ENCODE measurements around the gene LRCOL1.

LRCOL1 gene

GRCh38 chr12:132620899-132621656, 10.7 kb upstream of the LRCOL1 start:
- Histone ChIP-seq H3K27ac (no peak overlapping the region), H3K4me3 (no peak overlapping the region)

- Histone ChIP-seq H3K4me3 (no peak overlapping the region), H3K27ac (no peak overlapping the region)
Observed at GRCh38 chr12:132620113-132620898, 9.9 kb upstream of the LRCOL1 start.

DNA sequence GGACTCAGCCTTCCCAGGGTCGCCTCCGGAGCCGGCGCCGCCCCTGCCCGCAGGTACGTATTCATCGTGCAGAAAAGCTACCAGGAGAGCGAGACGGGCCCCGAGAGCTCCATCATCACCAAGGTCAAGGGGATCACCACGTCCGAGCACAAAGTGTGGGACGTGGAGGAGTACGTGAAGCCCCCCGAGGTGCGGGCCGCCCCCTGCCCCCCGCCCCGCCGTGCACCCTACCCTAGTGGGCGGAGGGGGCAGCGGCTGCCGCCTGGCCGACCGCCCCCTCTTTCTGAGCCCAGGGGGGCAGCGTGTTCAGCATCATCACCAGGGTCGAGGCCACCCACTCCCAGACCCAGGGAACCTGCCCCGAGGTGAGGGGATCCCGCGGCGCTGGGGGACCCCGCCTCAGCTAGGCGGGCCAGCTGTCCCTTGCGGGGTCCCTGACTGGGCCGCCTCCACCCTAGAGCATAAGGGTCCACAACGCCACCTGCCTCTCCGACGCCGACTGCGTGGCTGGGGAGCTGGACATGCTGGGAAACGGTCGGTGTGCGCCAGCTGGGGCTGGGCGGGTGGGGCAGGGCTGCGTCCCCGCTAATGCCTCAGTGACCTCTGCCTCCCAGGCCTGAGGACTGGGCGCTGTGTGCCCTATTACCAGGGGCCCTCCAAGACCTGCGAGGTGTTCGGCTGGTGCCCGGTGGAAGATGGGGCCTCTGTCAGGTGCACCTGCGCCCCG, 9.2 kb upstream of the LRCOL1 start:
- Histone ChIP-seq H3K27ac (no peak overlapping the region), H3K4me3 (no peak overlapping the region)

DNA sequence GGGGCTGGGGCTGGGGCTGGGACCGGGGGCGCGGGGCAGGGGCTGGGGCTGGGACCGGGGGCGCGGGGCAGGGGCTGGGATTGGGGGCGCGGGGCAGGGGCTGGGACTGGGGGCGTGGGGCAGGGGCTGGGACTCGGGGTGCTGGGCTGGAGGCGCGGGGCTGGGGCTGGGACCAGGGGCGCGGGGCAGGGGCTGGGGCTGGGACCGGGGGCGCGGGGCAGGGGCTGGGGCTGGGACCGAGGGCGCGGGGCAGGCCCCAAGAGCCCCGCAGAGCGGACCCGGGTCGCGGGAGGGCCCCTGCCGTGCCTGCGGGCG, 8.6 kb upstream of the LRCOL1 start:
- Histone ChIP-seq H3K4me3 (no peak overlapping the region), H3K27ac (no peak overlapping the region)

GRCh38 chr12:132618683-132619043, 8.3 kb upstream of the LRCOL1 start, which contains the start of gene P2RX2:
TSS of gene P2RX2 (plus strand) at chr12:132618776. CDS start at chr12:132618817, 41 bp downstream.
- H3K27ac ChIP-seq, result no peak within 1 kb of the TSS
- H3K4me3 ChIP-seq, result no peak within 1 kb of the TSS

DNA sequence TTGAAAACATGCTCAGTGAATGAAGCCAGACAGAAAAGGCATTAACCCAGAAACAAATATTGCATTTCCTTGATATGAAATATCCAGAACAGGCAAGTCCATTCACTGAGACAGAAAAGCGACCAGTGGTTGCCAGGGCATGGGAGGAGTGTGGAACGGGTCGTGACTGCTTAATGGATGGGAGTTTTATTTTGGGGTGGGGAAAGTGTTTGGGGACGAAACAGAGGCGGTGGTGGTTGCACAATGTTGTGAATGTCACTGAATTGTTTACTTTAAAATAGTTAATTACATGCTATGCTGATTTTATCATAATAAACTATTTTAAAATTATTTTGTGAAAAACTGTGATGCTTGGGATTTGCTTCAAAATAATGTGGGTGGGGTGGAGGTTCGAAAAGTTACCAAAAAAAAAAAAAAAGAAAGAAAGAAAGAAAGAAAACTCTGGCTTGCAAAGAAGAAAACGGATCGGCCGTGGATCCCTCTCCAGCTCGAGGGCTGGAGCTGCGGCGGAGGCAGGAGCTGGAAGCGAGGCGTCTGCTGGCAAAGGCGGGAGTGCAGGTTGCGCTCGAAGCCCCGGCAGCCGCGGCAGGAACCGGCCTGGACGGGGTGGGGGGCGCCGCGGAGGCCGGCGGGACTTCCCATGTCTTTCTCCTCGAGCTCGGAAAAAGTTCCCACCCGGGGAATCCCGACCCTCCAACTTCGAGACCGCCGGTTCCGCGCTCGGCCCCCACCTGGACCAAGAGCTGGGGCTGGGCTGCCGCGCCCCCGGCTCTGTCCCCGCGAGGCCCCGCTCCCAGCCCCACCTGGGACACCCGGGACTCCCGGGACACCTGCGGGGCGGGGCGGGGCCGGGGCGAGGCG, 7.7 kb upstream of the LRCOL1 start:
- Histone ChIP-seq H3K27ac (no peak overlapping the region), H3K4me3 (no peak overlapping the region)

DNA sequence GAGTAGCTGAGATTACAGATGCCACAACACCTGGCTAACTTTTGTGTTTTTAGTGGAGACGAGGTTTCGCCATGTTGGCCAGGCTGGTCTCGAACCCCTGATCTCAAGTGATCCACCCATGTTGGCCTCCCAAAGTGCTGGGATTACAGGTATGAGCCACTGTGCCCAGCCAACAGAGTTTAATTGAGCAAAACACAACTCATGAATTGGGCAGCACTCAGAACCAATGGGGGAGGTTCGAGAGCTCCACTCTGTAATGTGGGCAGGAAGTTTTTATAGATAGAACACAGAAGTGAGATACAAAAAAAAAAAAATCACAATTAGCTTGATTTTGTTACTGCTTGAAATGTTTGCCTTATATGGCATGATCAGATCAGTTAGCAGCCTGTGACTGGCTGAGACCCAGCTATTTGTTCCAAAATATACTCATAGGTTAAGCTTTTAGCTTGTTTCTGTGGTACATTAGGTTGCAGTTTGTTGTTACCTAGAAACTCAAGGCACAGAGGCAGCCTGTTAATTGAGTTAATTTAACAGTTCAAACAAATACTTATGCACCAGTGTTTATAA, 6.8 kb upstream of the LRCOL1 start:
- H3K27ac ChIP-seq, result no peak overlapping the region
- H3K4me3 ChIP-seq, result no peak overlapping the region

DNA sequence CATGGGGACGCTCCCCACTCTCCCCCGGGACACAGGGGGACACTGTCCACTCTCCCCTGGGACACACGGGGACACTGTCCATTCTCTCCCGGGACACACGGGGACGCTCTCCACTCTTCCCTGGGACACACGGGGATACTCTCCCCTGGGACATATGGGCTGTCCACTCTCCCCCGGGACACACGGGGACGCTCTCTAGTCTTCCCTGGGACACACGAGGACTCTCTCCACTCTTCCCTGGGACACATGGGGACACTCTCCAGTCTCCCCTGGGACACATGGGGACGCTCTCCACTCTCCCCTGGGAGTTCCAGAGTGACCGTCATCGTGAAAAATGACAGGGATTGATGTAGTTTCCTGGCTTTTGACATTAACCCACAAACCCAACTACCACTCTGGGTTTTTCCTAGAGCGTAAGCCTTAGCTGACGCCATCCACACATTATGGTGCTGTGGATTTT, 5.2 kb upstream of the LRCOL1 start:
- Histone ChIP-seq H3K4me3 (no peak overlapping the region), H3K27ac (no peak overlapping the region)

DNA sequence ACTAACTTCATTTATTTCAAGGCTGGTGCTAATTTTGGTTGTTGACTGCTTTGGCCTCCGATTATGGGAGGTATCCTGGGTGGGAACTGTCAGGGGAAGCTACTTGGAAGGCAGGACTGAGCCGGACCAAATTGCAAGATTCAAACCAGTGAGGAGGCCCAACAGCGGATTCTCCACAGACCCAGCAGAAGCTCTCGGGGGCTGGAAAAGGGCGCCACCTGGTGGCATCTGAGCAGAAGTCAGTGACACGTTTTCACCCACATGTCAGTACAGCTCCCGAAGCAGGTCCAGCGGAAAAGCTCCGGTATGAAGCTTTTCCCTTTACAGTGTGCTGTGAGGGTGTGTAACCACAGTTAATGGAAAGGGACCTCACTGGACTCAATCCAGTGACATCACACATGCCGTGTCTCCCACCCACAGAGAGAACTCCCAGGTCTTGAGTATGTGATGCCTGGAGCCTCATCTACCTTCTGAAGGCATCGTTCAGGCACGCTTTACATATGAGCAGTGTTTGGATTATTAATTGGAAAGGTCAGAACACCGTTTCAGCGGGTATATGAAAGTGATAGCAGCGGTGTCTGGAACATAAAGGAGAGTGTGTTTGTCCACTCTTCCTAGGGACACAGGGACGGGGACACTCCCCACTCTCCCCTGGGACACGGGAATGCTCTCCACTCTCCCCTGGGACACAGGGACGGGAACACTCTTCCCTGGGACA, 4.6 kb upstream of the LRCOL1 start:
- Histone ChIP-seq H3K4me3 (no peak overlapping the region), H3K27ac (no peak overlapping the region)

DNA sequence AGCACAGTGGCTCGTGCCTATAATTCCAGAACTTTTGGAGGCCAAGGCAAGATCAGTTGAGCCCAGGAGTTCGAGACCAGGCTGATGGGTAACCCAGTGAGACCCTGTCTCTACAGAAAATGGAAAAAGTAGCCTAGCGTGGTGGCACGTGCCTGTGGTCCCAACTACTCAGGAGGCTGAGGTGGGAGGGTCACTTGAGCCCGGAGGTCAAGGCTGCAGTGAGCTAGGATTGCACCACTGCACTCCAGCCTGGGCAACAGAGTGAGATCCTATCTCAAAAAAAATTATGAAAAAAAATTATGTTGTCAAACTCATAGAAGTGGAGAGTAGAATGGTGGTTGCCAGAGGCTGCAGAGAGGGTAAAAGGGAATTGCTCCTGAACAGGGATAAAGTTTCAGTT, 3.6 kb upstream of the LRCOL1 start:
- no peak overlapping the region for H3K4me3 ChIP-seq
- H3K27ac ChIP-seq, result no peak overlapping the region

DNA sequence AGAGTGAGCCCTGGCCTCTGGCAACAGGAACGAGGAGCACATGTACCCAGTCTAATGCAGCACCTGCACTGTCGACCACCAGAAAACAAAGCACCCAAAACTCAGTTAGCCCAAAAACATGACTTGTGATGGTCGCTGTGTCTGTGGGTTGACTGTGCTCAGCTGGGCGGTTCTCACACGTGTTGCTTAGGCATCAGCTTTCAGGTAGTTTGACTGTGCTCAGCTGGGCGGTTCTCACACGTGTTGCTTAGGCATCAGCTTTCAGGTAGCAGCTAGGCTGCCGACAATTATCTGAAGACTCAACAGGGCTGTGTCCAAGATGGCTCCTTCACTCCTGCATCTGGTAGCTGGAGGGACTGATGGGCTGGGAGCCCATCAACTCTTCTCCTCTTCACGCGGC, 1.2 kb upstream of the LRCOL1 start:
- no peak overlapping the region for H3K27ac ChIP-seq
- H3K4me3 ChIP-seq, result no peak overlapping the region

GRCh38 chr12:132610866-132611602, 652 bp upstream of the LRCOL1 start:
- H3K4me3 ChIP-seq, result no peak overlapping the region
- no peak overlapping the region for H3K27ac ChIP-seq

- Histone ChIP-seq H3K4me3 (no peak overlapping the region), H3K27ac (no peak overlapping the region)
Observed at GRCh38 chr12:132608231-132609171, 1.9 kb downstream of the LRCOL1 start.

DNA sequence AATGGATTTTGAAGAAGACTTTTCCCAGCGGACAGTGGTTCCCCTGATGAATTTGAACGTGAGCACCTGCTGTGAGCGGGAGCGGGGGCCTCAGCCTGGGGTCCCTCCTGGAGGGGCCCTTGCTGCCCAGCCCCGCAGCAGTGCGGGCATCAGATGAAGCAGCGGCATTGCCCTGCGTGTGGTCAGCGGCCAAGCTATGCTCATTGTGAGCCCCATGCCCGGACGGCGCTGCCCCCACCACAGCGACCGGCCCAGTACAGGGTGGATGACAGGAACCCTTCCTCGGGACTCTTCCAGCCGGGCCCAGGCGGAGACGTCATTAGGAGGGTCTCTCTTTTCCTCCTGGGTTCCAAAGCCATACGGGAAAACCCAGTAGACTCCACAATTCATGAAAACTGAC, 3.5 kb downstream of the LRCOL1 start:
- H3K4me3 ChIP-seq, result no peak overlapping the region
- no peak overlapping the region for H3K27ac ChIP-seq

DNA sequence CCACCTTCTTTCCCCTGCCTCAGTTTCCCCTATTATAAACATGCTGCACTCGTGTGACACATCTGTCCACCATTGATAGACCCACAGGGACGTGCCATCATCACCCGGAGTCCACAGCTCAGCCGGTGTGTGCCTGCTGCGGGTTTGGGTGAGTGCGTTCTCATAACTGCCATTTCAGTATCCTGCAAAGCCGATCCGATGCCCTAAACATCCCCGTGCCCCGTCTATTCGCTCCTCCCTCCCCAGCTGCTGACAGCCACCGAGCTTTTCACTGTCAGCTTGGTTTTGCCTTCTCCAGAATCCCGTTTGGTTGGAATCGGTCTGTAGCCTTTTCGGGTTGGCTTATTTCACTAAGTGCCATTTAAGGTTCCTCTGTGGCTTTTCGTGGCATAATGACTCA, 3.9 kb downstream of the LRCOL1 start:
- H3K27ac ChIP-seq, result no peak overlapping the region
- H3K4me3 ChIP-seq, result no peak overlapping the region

DNA sequence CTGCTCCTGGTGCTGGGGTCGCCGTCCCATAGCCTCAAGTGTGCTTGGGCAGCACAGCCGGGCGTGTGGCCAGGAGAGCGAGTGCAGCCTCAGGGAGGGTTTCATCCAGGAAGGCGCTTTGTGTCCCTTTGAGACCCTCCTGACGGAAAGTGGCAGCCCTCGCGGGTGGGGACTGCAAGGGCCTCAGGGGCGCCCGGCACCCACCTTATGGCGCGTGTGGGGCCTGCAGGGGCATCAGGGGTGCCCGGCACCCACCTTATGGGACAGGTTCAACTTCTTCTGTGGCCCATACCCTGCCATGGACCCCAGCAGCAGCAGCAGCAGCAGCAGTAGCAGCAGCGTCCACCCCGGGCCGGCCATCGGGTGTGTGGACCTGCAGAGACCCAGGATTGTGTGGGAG, 4.5 kb downstream of the LRCOL1 start:
- no peak overlapping the region for H3K4me3 ChIP-seq
- H3K27ac ChIP-seq, result no peak overlapping the region
